ENCODE results near the gene HS6ST1. TPM values are rescaled to one million over a fixed set of nuclear protein-coding genes. Genes with fewer than 3 reads are reported as not detected.

Gene HS6ST1
- total RNA-seq, 1 experiment from 2014 or later = 22.0 TPM

GRCh38 chr2:128309280-128310093 lies 9.2 kb downstream of the HS6ST1 start:
- Histone ChIP-seq H3K27me3 (ENCODE audit: control insufficient read depth, insufficient read depth, low read length) (no peaks in the 10 kb centered on the region), H3K4me1 (ENCODE audit: control insufficient read depth, insufficient read depth, low read length) (peaks cover 15% of the 10 kb centered on the region), H3K36me3 (ENCODE audit: control insufficient read depth, insufficient read depth, low read length) (no peaks in the 10 kb centered on the region), H3K9me3 (ENCODE audit: control insufficient read depth, insufficient read depth, low read depth, low read length) (no peaks in the 10 kb centered on the region), H3K27ac (ENCODE audit: low read length) (no peak overlapping the region), H3K4me3 (ENCODE audit: low read depth in 2 of 2, low read length in 2 of 2) (no peak overlapping the region)
- in situ Hi-C loops (cut with HindIII; ENCODE audit: low pct_unique_long_range_greater_than_20kb, low sequenced_read_pairs) = no loop called here
- ChIA-PET CTCF (no interaction called here), POLR2A (no interaction called here)
- peak; percentile 53; the same call in 1 of the 2 replicates for TF ChIP-seq TCF7L2 (IDR thresholded peaks at IDR 0.05; ENCODE audit: low read depth, low read length)
- no peak for TF ChIP-seq POLR2AphosphoS5 (IDR thresholded peaks at IDR 0.05; ENCODE audit: low read depth, low read length)
- intact Hi-C loops (cut with micrococcal nuclease; ENCODE audit: unreplicated experiment) = no loop called here
- no peak for ATAC-seq
- no TSS peak for BruUV-seq (replicated peaks)
- DNase-seq (ENCODE audit: low read depth, low spot score) = no peak

- Histone ChIP-seq H3K9me3 (ENCODE audit: control insufficient read depth, insufficient read depth, low read depth, low read length) (no peaks in the 10 kb centered on the region), H3K27me3 (ENCODE audit: control insufficient read depth, insufficient read depth, low read length) (no peaks in the 10 kb centered on the region), H3K27ac (ENCODE audit: low read length) (no peak overlapping the region), H3K4me3 (ENCODE audit: low read depth in 2 of 2, low read length in 2 of 2) (no peak overlapping the region), H3K36me3 (ENCODE audit: control insufficient read depth, insufficient read depth, low read length) (no peaks in the 10 kb centered on the region), H3K4me1 (ENCODE audit: control insufficient read depth, insufficient read depth, low read length) (peaks cover 15% of the 10 kb centered on the region)
- CTCF ChIA-PET = no interaction called here
- intact Hi-C loops (cut with micrococcal nuclease; ENCODE audit: unreplicated experiment) (no loop called here), in situ Hi-C loops (cut with HindIII; ENCODE audit: low pct_unique_long_range_greater_than_20kb, low sequenced_read_pairs) (no loop called here)
- TF ChIP-seq TCF7L2 (IDR thresholded peaks at IDR 0.05; ENCODE audit: low read depth, low read length) (no peak), POLR2AphosphoS5 (IDR thresholded peaks at IDR 0.05; ENCODE audit: low read depth, low read length) (no peak), REST (IDR thresholded peaks at IDR 0.05; ENCODE audit: insufficient read depth in 1 of 2, low read depth in 2 of 2, low read length in 1 of 2) (no peak), CTCF (IDR thresholded peaks at IDR 0.05) (no peak), SIN3A (IDR thresholded peaks at IDR 0.05; ENCODE audit: borderline replicate concordance, insufficient read depth, low read depth, low read length) (no peak)
- POLR2A ChIA-PET = no interaction called here
- ATAC-seq (no peak), DNase-seq (ENCODE audit: low read depth, low spot score) (no peak)
- no TSS peak for BruUV-seq (replicated peaks)
Measured at GRCh38 chr2:128308889-128309279, 9.8 kb downstream of the HS6ST1 start.

GRCh38 chr2:128308284-128308731 lies 10.4 kb downstream of the HS6ST1 start:
- DNase-seq (ENCODE audit: low read depth, low spot score) = no peak
- Histone ChIP-seq H3K27ac (ENCODE audit: low read length) (no peak overlapping the region), H3K4me1 (ENCODE audit: control insufficient read depth, insufficient read depth, low read length) (peaks cover 15% of the 10 kb centered on the region), H3K9me3 (ENCODE audit: control insufficient read depth, insufficient read depth, low read depth, low read length) (no peaks in the 10 kb centered on the region), H3K36me3 (ENCODE audit: control insufficient read depth, insufficient read depth, low read length) (no peaks in the 10 kb centered on the region), H3K27me3 (ENCODE audit: control insufficient read depth, insufficient read depth, low read length) (no peaks in the 10 kb centered on the region), H3K4me3 (ENCODE audit: low read depth in 2 of 2, low read length in 2 of 2) (no peak overlapping the region)
- intact Hi-C loops (cut with micrococcal nuclease; ENCODE audit: unreplicated experiment) (no loop called here), in situ Hi-C loops (cut with HindIII; ENCODE audit: low pct_unique_long_range_greater_than_20kb, low sequenced_read_pairs) (no loop called here)
- TF ChIP-seq SIN3A (IDR thresholded peaks at IDR 0.05; ENCODE audit: borderline replicate concordance, insufficient read depth, low read depth, low read length) = no peak
- no peak for TF ChIP-seq REST (IDR thresholded peaks at IDR 0.05; ENCODE audit: insufficient read depth in 1 of 2, low read depth in 2 of 2, low read length in 1 of 2)
- no peak for TF ChIP-seq POLR2AphosphoS5 (IDR thresholded peaks at IDR 0.05; ENCODE audit: low read depth, low read length)
- no peak for TF ChIP-seq CTCF (IDR thresholded peaks at IDR 0.05)
- TF ChIP-seq TCF7L2 (IDR thresholded peaks at IDR 0.05; ENCODE audit: low read depth, low read length) = no peak
- ChIA-PET POLR2A (no interaction called here), CTCF (no interaction called here)
- no TSS peak for BruUV-seq (replicated peaks)
- no peak for ATAC-seq

Data from Panc1 (cell line).